GM12891 (cell line): ENCODE results near the gene GAS1.

Experiments
- POLR2A ChIP-seq: IDR thresholded peaks from 2 replicates; pipeline ENCODE4 v1.6.1; 2011; ENCODE audit warnings: low read depth, low read length, control low read depth
- TAF1 ChIP-seq: IDR thresholded peaks from 2 replicates; pipeline ENCODE4 v1.6.1; 2011; ENCODE audit warnings: low read depth, low read length, control low read depth

DNA sequence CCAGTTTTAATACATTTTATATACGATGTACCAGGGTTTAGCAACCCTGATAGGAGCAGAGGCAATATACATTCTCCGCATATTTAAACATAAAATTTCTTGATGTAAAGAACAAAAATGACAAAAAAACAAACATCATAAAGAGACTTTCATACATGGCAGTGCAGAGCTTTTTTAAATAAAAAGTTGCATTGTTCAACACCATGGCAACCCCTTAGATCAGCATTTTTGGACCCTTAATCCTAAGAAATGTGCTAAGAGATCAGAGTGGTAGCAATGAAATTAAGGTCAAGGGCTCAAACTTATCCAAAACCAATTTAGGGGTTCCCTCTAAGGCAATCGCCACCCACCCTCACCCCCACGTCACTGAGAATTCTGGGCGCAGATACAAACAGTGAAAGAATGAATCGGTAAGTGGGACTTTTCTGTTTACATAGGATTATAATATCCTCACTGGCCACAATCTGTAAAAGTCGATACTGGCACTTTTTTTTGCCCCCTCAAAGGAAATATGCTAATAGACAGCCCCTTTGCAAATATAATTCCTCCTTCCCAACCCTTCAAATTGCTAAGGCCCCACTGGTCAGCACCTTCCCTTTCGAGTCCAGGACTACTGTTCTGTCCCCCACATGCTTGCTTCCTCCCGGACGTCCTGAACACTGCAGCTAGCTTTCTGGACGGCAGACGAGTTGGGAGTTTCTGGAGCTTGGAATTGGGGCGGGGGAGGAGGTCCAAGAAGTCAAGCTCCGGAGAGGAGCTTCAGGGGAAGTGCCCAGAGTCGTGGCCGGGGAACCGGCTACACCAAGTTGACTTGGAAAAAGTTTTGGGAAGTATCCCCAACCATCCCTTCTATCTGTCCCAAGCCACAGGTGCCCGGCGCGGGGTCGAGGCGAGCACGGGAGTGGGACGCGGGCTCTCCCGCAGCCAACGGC, 2.2 kb downstream of the GAS1 start:
- no peak for TF ChIP-seq POLR2A
- TF ChIP-seq TAF1: no peak
